Right atrium auricular region (tissue), 2 donors: Measurements from ENCODE around the gene OR52E5. TPM values are rescaled to one million over a fixed set of nuclear protein-coding genes. Genes with fewer than 3 reads are reported as not detected.

Experiments used
- DNase-seq: peaks from one replicate; pipeline ENCODE4 v3.0.0-alpha.2; 2019; ENCODE audit warnings: low spot score
- H3K27ac ChIP-seq, 2 donors: fragments of 200-600 bp; sonication (generic); 1 replicate in 1 of 2; 2 replicates in 1 of 2; pipeline ENCODE4 v1.5.1; 2016 to 2019
- H3K27me3 ChIP-seq, 2 donors: fragments of 200-600 bp; sonication (generic); one replicate each; pipeline versions ENCODE4 v1.5.1 to v1.6.0; 2017 to 2019
- H3K36me3 ChIP-seq: fragments of 200-600 bp; sonication (generic); one replicate; pipeline ENCODE4 v1.5.1; 2016
- H3K4me1 ChIP-seq, 2 donors: fragments of 200-600 bp; sonication (generic); one replicate each; pipeline versions ENCODE4 v1.5.1 to v1.6.0; 2017 to 2019
- H3K4me3 ChIP-seq, 2 donors: fragments of 200-600 bp; sonication (generic); 1 replicate in 1 of 2; 2 replicates in 1 of 2; pipeline ENCODE4 v1.5.1; 2017 to 2019; ENCODE audit warnings: mild to moderate bottlenecking in 1 of 2, moderate library complexity in 1 of 2
- H3K9me3 ChIP-seq, 2 donors: fragments of 200-600 bp; sonication (generic); one replicate each; pipeline ENCODE4 v1.5.1; 2019
- CTCF ChIP-seq, 2 donors: fragments of 200-600 bp; sonication (generic); IDR thresholded peaks; one replicate each; pipeline ENCODE4 v1.5.1; 2019; ENCODE audit warnings: antibody characterized with exemption in 2 of 2
- total RNA-seq, 2 donors: library from RNA; depleted of rRNA; stranded (reverse); fragments of >200 nt; gene quantifications; one replicate each; pipeline ENCODE4 v1.1.0, GENCODE V29; 2016

OR52E5 gene
- total RNA-seq, 2 donors from 2014 or later: not detected

GRCh38 chr11:5937868-5938602 lies 45.0 kb downstream of the OR52E5 start:
- H3K27me3 ChIP-seq: no peaks in the 10 kb centered on the region
- no peaks in the 10 kb centered on the region for H3K36me3 ChIP-seq
- H3K4me1 ChIP-seq: no peaks in the 10 kb centered on the region
- TF ChIP-seq CTCF (IDR thresholded peaks at IDR 0.05): no peak
- H3K27ac ChIP-seq: no peak overlapping the region
- no peak for DNase-seq
- no peak overlapping the region for H3K4me3 ChIP-seq
- H3K9me3 ChIP-seq: no peaks in the 10 kb centered on the region

- no peaks in the 10 kb centered on the region for H3K9me3 ChIP-seq
- no peak for TF ChIP-seq CTCF (IDR thresholded peaks at IDR 0.05)
- no peaks in the 10 kb centered on the region for H3K36me3 ChIP-seq
- H3K27me3 ChIP-seq: no peaks in the 10 kb centered on the region
- no peak overlapping the region for H3K27ac ChIP-seq
- H3K4me3 ChIP-seq: no peak overlapping the region
- H3K4me1 ChIP-seq: no peaks in the 10 kb centered on the region
- no peak for DNase-seq
These were observed 45.6 kb downstream of the OR52E5 start for GRCh38 chr11:5938603-5938965.

- Histone ChIP-seq H3K4me3 (no peak overlapping the region), H3K9me3 (no peaks in the 10 kb centered on the region), H3K36me3 (no peaks in the 10 kb centered on the region), H3K4me1 (no peaks in the 10 kb centered on the region), H3K27me3 (no peaks in the 10 kb centered on the region), H3K27ac (no peak overlapping the region)
- no peak for TF ChIP-seq CTCF (IDR thresholded peaks at IDR 0.05)
- no peak for DNase-seq
These were observed 47.7 kb downstream of the OR52E5 start for GRCh38 chr11:5940748-5941147.

- no peak within 1 kb of the TSS for H3K27ac ChIP-seq
- H3K4me1 ChIP-seq: no peaks in the 10 kb centered on the region
- no peaks in the 10 kb centered on the region for H3K9me3 ChIP-seq
- no peak within 1 kb of the TSS for H3K4me3 ChIP-seq
- no peak for TF ChIP-seq CTCF (IDR thresholded peaks at IDR 0.05)
- no peaks in the 10 kb centered on the region for H3K27me3 ChIP-seq
- DNase-seq: no peak
- no peaks in the 10 kb centered on the region for H3K36me3 ChIP-seq
These were observed 48.9 kb downstream of the OR52E5 start, which contains the start of gene OR56A3 for GRCh38 chr11:5941951-5942350. OR56A3 (plus strand) TSS chr11:5942251; CDS start chr11:5947347, 5,096 bp downstream.

Other genes starting within 250 kb of the OR52E5 start
- 10 to 100 TPM in 1 of 2 donors, 1 to 10 TPM in 1; 7.9 to 10.0 TPM for gene TRIM5, start 208.1 kb upstream of the OR52E5 start, total RNA-seq
- 10 to 100 TPM in 1 of 2 donors, 1 to 10 TPM in 1; 7.6 to 12.8 TPM for gene TRIM22, start 203.4 kb upstream of the OR52E5 start, total RNA-seq
- gene OR56B1, start 156.8 kb upstream of the OR52E5 start, total RNA-seq: not detected
- not detected for gene OR52N4, start 139.0 kb upstream of the OR52E5 start, total RNA-seq
- gene OR52N5, start 109.9 kb upstream of the OR52E5 start, total RNA-seq: not detected
- not detected for gene OR52N1, start 101.9 kb upstream of the OR52E5 start, total RNA-seq
- gene OR52N2, start 84.3 kb upstream of the OR52E5 start, total RNA-seq: not detected
- not detected for gene OR52E6, start 51.3 kb upstream of the OR52E5 start, total RNA-seq
- gene OR52E8, start 35.5 kb upstream of the OR52E5 start, total RNA-seq: not detected
- gene OR52E4, start 12.6 kb upstream of the OR52E5 start, total RNA-seq: not detected
- gene OR56A3, start 49.0 kb downstream of the OR52E5 start, total RNA-seq: not detected
- not detected for gene OR56A5, start 75.3 kb downstream of the OR52E5 start, total RNA-seq
- not detected for gene OR52L1, start 93.8 kb downstream of the OR52E5 start, total RNA-seq
- gene OR56A4, start 113.7 kb downstream of the OR52E5 start, total RNA-seq: not detected
- gene OR56A1, start 137.6 kb downstream of the OR52E5 start, total RNA-seq: not detected
- not detected for gene OR56B4, start 214.5 kb downstream of the OR52E5 start, total RNA-seq